VCaP (cell line): Measurements from ENCODE around the gene WASF3.

Experiments
- H3K27ac ChIP-seq: fragments of 450-650 bp; 2 replicates; pipeline ENCODE4 v1.5.1; 2017
- CTCF ChIP-seq: fragments of 450-650 bp; conservative IDR thresholded peaks from 2 replicates; pipeline ENCODE4 v1.5.1; 2017; ENCODE audit warnings: mild to moderate bottlenecking, moderate library complexity

WASF3 gene

GRCh38 chr13:26589754-26590153 is 32.3 kb downstream of the WASF3 start:
- H3K27ac ChIP-seq: no peak overlapping the region
- TF ChIP-seq CTCF: no peak

- H3K27ac ChIP-seq: no peak overlapping the region
- TF ChIP-seq CTCF: no peak
Measured at GRCh38 chr13:26590379-26590778, 32.9 kb downstream of the WASF3 start.

- H3K27ac ChIP-seq: no peak overlapping the region
- no peak for TF ChIP-seq CTCF
Measured at GRCh38 chr13:26590951-26591350, 33.5 kb downstream of the WASF3 start.

GRCh38 chr13:26591672-26592071 is 34.2 kb downstream of the WASF3 start:
- TF ChIP-seq CTCF: no peak

GRCh38 chr13:26593661-26594060 is 36.2 kb downstream of the WASF3 start:
- no peak overlapping the region for H3K27ac ChIP-seq
- TF ChIP-seq CTCF: no peak

More at GRCh38 chr13:26591672-26592071, 34.2 kb downstream of the WASF3 start:
- H3K27ac ChIP-seq: no peak overlapping the region

GRCh38 chr13:26594363-26594762 is 36.9 kb downstream of the WASF3 start:
- TF ChIP-seq CTCF: no peak
- H3K27ac ChIP-seq: no peak overlapping the region

- no peak overlapping the region for H3K27ac ChIP-seq
- no peak for TF ChIP-seq CTCF
Measured at GRCh38 chr13:26596458-26596857, 39.0 kb downstream of the WASF3 start.

- no peak for TF ChIP-seq CTCF
- H3K27ac ChIP-seq: no peak overlapping the region
Measured at GRCh38 chr13:26599403-26599802, 41.9 kb downstream of the WASF3 start.
